Left cardiac atrium (tissue), 4 donors: ENCODE data around the gene LDB3. TPM values are rescaled to one million over a fixed set of nuclear protein-coding genes. Genes with fewer than 3 reads are reported as not detected.
A peak's percentile ranks its signal among the peaks of the same experiment; 100 is the strongest.

Source experiments
- ATAC-seq, 2 donors: fragments of 200-7000 bp; cut with Tn5 transposase; one replicate each; pipeline ENCODE4 v1.9.1; 2020; ENCODE audit warnings: mild to moderate bottlenecking in 2 of 2, moderate library complexity in 2 of 2
- DNase-seq: peaks from one replicate; pipeline ENCODE4 v3.0.0-alpha.2; 2020
- intact Hi-C, 2 donors: fragments of 100-400 bp; cut with DNase I; formaldehyde crosslinking; loops; one replicate each; pipeline versions ENCODE4 v1.14.1 to v1.15.1; 2022 to 2023
- total RNA-seq, 2 donors: library from RNA; stranded (reverse); fragmentation: NEBNext Ultra II Directional; extraction: Animal tissue kit (Norgen Biotek cat#: 25700); gene quantifications; one replicate each; pipeline ENCODE4 v1.2.1, GENCODE V29; 2021
- donor health status: DM: no; HTN: yes; CAD: no.
- donor health status: DM: no; HTN: yes; CAD: no; lungs with severe emphysema.
- donor health status: DM: yes; HTN: yes; CAD: no.
- donor health status: Dilated cardiomyopathy.

The LDB3 gene
- total RNA-seq, 2 donors from 2014 or later: 585 to 779 TPM

- intact Hi-C loops: no loop called here
- DNase-seq (no peak), ATAC-seq (peak; percentile 31 to 53)
These were observed 73.9 kb downstream of the LDB3 start for GRCh38 chr10:86742230-86742629.

GRCh38 chr10:86744067-86744725 is 75.9 kb downstream of the LDB3 start:
- intact Hi-C loops: no loop called here
- DNase-seq (no peak), ATAC-seq (peak; percentile 12 to 16)

GRCh38 chr10:86747796-86748581 is 79.7 kb downstream of the LDB3 start:
- no peak for DNase-seq
- ATAC-seq: no peak
- intact Hi-C loops: no loop called here

- ATAC-seq (no peak), DNase-seq (no peak)
- intact Hi-C loops: no loop called here
These were observed 81.5 kb downstream of the LDB3 start for GRCh38 chr10:86749854-86750253.

- DNase-seq: no peak
- intact Hi-C loops: no loop called here
- ATAC-seq: no peak
These were observed 83.2 kb downstream of the LDB3 start for GRCh38 chr10:86751477-86751876.

GRCh38 chr10:86752311-86752710 is 84.0 kb downstream of the LDB3 start:
- no peak for DNase-seq
- intact Hi-C loops: no loop called here
- no peak for ATAC-seq

- DNase-seq (no peak), ATAC-seq (no peak)
- intact Hi-C loops: no loop called here
These were observed 84.7 kb downstream of the LDB3 start for GRCh38 chr10:86753051-86753450.

GRCh38 chr10:86753638-86754434 is 85.5 kb downstream of the LDB3 start:
- ATAC-seq: no peak
- intact Hi-C loops: no loop called here
- no peak for DNase-seq

GRCh38 chr10:86755454-86755739 is 87.1 kb downstream of the LDB3 start:
- DNase-seq (no peak), ATAC-seq (no peak)
- intact Hi-C loops: loop anchor here in 1 of 2 donors (5.0 kb wide), 1 partner anchor 137 kb away; no protein-coding TSS in a partner anchor

GRCh38 chr10:86755740-86756510 is 87.6 kb downstream of the LDB3 start:
- peak; percentile 91 to 93 for ATAC-seq
- intact Hi-C loops: loop anchor here in 1 of 2 donors (5.0 kb wide), 1 partner anchor 136 kb away; no protein-coding TSS in a partner anchor

GRCh38 chr10:86756511-86757112 is 88.3 kb downstream of the LDB3 start, which contains the start of gene BMPR1A:
Gene BMPR1A (plus strand): TSS chr10:86756619. CDS start chr10:86876019, 119,400 bp downstream.
- intact Hi-C loops: loop anchor here in 1 of 2 donors (5.0 kb wide), 1 partner anchor 136 kb away; no protein-coding TSS in a partner anchor
- ATAC-seq (peak; percentile 34 to 40), DNase-seq (peak; percentile 91)

More at GRCh38 chr10:86755740-86756510, 87.6 kb downstream of the LDB3 start:
- peak; percentile 87 for DNase-seq

- peak in 1 of 2 donors; percentile 0 for ATAC-seq
- peak; percentile 51 for DNase-seq
- intact Hi-C loops: loop anchor here in 1 of 2 donors (5.0 kb wide), 1 partner anchor 135 kb away; no protein-coding TSS in a partner anchor
These were observed 89.0 kb downstream of the LDB3 start for GRCh38 chr10:86757113-86757972.

GRCh38 chr10:86758189-86759072 is 90.1 kb downstream of the LDB3 start:
- intact Hi-C loops: loop anchor here in 1 of 2 donors (5.0 kb wide), 1 partner anchor 134 kb away; no protein-coding TSS in a partner anchor
- DNase-seq: no peak
- ATAC-seq: no peak

GRCh38 chr10:86759073-86759672 is 90.9 kb downstream of the LDB3 start:
- no peak for DNase-seq
- no peak for ATAC-seq
- intact Hi-C loops: loop anchor here in 1 of 2 donors (5.0 kb wide), 1 partner anchor 133 kb away; no protein-coding TSS in a partner anchor

- intact Hi-C loops: no loop called here
- ATAC-seq (peak in 1 of 2 donors; percentile 32), DNase-seq (no peak)
These were observed 95.1 kb downstream of the LDB3 start for GRCh38 chr10:86763404-86763803.

- no peak for ATAC-seq
- DNase-seq: no peak
- intact Hi-C loops: no loop called here
These were observed 97.2 kb downstream of the LDB3 start for GRCh38 chr10:86765548-86765947.
